Astrocyte (in vitro differentiated cells and primary cell): Measurements from ENCODE around the gene C17orf100. TPM values are rescaled to one million over a fixed set of nuclear protein-coding genes. Genes with fewer than 3 reads are reported as not detected.
A peak's percentile ranks its signal among the peaks of the same experiment; 100 is the strongest.

Experiments
- DNase-seq: peaks from one replicate; pipeline ENCODE4 v3.0.0-alpha.2; 2010; ENCODE audit warnings: low read depth
- FAIRE-seq: peaks from 2 replicates; lab custom pipeline; 2011; peaks lifted over from hg19 to GRCh38; lab: Jason Lieb, UNC
- H2AFZ ChIP-seq: 2 replicates; pipeline ENCODE4 v1.6.0; 2012; ENCODE audit warnings: low read depth, low read length, inconsistent platforms
- H3K27ac ChIP-seq: 2 replicates; pipeline ENCODE4 v1.5.1; 2011; ENCODE audit warnings: low read depth, low read length, inconsistent platforms
- H3K27me3 ChIP-seq: 2 replicates; pipeline ENCODE4 v1.6.0; 2011; ENCODE audit warnings: low read length, inconsistent platforms; ENCODE audit not compliant: insufficient read depth
- H3K36me3 ChIP-seq: 2 replicates; pipeline ENCODE4 v1.5.1; 2011; ENCODE audit warnings: low read length, inconsistent platforms; ENCODE audit not compliant: insufficient read depth
- H3K4me1 ChIP-seq: 2 replicates; pipeline ENCODE4 v1.5.1; 2011; ENCODE audit warnings: low read length, inconsistent platforms; ENCODE audit not compliant: insufficient read depth
- H3K4me2 ChIP-seq: 2 replicates; pipeline ENCODE4 v1.6.0; 2012; ENCODE audit warnings: low read length, inconsistent platforms
- H3K4me3 ChIP-seq: 2 replicates; pipeline ENCODE4 v1.5.1; 2011; ENCODE audit warnings: low read depth, mild to moderate bottlenecking, low read length, inconsistent platforms; ENCODE audit not compliant: insufficient read depth
- H3K79me2 ChIP-seq: 2 replicates; pipeline ENCODE4 v1.6.0; 2012; ENCODE audit warnings: mild to moderate bottlenecking, low read length, inconsistent platforms; ENCODE audit not compliant: insufficient read depth
- H3K9ac ChIP-seq: 2 replicates; pipeline ENCODE4 v1.6.0; 2012; ENCODE audit warnings: mild to moderate bottlenecking, low read length, inconsistent platforms
- H3K9me3 ChIP-seq: 2 replicates; pipeline ENCODE4 v1.5.1; 2012; ENCODE audit warnings: low read depth, mild to moderate bottlenecking, low read length, inconsistent platforms; ENCODE audit not compliant: insufficient read depth
- H4K20me1 ChIP-seq: 2 replicates; pipeline ENCODE4 v1.6.0; 2012; ENCODE audit warnings: low read length, inconsistent platforms; ENCODE audit not compliant: insufficient read depth
- H3K27ac Mint-ChIP-seq: one replicate; pipeline ENCODE4 v1.8.0; 2021; ENCODE audit warnings: mild to moderate bottlenecking, mixed read lengths; ENCODE audit not compliant: unreplicated experiment
- H3K27me3 Mint-ChIP-seq: one replicate; pipeline ENCODE4 v1.8.0; 2021; ENCODE audit warnings: low read depth, mixed read lengths; ENCODE audit not compliant: unreplicated experiment
- H3K36me3 Mint-ChIP-seq: one replicate; pipeline ENCODE4 v1.8.0; 2021; ENCODE audit warnings: low read depth, mixed read lengths; ENCODE audit not compliant: unreplicated experiment
- H3K4me1 Mint-ChIP-seq: one replicate; pipeline ENCODE4 v1.8.0; 2021; ENCODE audit warnings: low read depth, mixed read lengths; ENCODE audit not compliant: unreplicated experiment
- H3K4me3 Mint-ChIP-seq: one replicate; pipeline ENCODE4 v1.8.0; 2021; ENCODE audit warnings: mild to moderate bottlenecking, moderate library complexity, mixed read lengths; ENCODE audit not compliant: unreplicated experiment
- H3K9me3 Mint-ChIP-seq: one replicate; pipeline ENCODE4 v1.8.0; 2021; ENCODE audit warnings: mild to moderate bottlenecking, mixed read lengths; ENCODE audit not compliant: unreplicated experiment
- CTCF ChIP-seq: IDR thresholded peaks from 2 replicates; pipeline ENCODE4 v1.5.1; 2011; ENCODE audit warnings: low read depth, mild to moderate bottlenecking, inconsistent platforms, low read length, moderate library complexity; ENCODE audit not compliant: insufficient read depth
- EZH2 ChIP-seq: IDR thresholded peaks from 2 replicates; pipeline ENCODE4 v1.6.1; 2012; ENCODE audit warnings: mild to moderate bottlenecking, low read length, inconsistent platforms; ENCODE audit not compliant: insufficient read depth
- total RNA-seq: library from RNA; stranded (reverse); gene quantifications from 2 replicates; pipeline ENCODE4 v1.2.1, GENCODE V29; 2021

Gene C17orf100
- total RNA-seq, 1 donor from 2014 or later: 3.1 TPM

GRCh38 chr17:6677158-6677831 lies 25.7 kb downstream of the C17orf100 start:
- H3K27ac ChIP-seq: no peak overlapping the region
- peaks cover 2% of the 10 kb centered on the region for H3K36me3 Mint-ChIP-seq
- peaks cover 15% of the 10 kb centered on the region for H3K27me3 ChIP-seq
- H3K4me3 Mint-ChIP-seq: no peak overlapping the region
- no peaks in the 10 kb centered on the region for H3K36me3 ChIP-seq
- H3K9me3 Mint-ChIP-seq: peaks cover 3% of the 10 kb centered on the region
- H3K4me3 ChIP-seq: no peak overlapping the region
- no peak overlapping the region for H2AFZ ChIP-seq
- no peaks in the 10 kb centered on the region for H3K9me3 ChIP-seq
- no peaks in the 10 kb centered on the region for H3K4me1 ChIP-seq
- no peaks in the 10 kb centered on the region for H4K20me1 ChIP-seq
- no peaks in the 10 kb centered on the region for H3K79me2 ChIP-seq
- no peak for TF ChIP-seq EZH2
- no peak for TF ChIP-seq CTCF
- peaks cover 33% of the 10 kb centered on the region for H3K27me3 Mint-ChIP-seq
- H3K4me2 ChIP-seq: no peak overlapping the region
- peaks cover 23% of the 10 kb centered on the region for H3K4me1 Mint-ChIP-seq
- peak overlapping the region; percentile 53 for H3K27ac Mint-ChIP-seq
- FAIRE-seq: no peak
- peak; percentile 53 for DNase-seq
- no peak overlapping the region for H3K9ac ChIP-seq

DNA sequence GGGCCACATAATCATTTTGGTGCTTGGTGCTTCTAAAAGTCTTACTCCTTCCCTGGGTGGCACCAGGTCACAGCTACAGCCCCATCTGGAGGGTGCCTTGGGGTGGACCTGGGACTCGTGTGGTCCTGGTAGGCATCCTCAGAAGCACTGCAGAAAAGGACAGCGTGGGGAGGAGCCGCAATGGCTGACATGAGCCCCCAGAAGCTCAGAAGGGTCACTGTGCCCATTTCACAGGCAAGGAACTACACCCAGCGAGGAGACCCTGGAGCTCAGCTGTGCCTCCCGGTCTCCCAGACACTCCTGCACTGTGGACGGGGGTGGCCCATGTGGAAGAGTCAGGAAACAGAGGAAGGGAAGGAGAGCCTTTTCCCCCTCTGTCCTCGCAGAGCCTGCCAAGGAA lies 26.4 kb downstream of the C17orf100 start:
- FAIRE-seq (no peak), DNase-seq (no peak)
- no peaks in the 10 kb centered on the region for H3K4me1 ChIP-seq
- H3K9ac ChIP-seq: no peak overlapping the region
- H3K36me3 ChIP-seq: no peaks in the 10 kb centered on the region
- H3K4me3 ChIP-seq: no peak overlapping the region
- no peak overlapping the region for H2AFZ ChIP-seq
- Mint-ChIP-seq H3K27me3 (peaks cover 36% of the 10 kb centered on the region), H3K9me3 (peaks cover 3% of the 10 kb centered on the region), H3K36me3 (peaks cover 2% of the 10 kb centered on the region), H3K27ac (no peak overlapping the region), H3K4me1 (peaks cover 23% of the 10 kb centered on the region), H3K4me3 (no peak overlapping the region)
- no peak overlapping the region for H3K27ac ChIP-seq
- H4K20me1 ChIP-seq: no peaks in the 10 kb centered on the region
- H3K27me3 ChIP-seq: peaks cover 15% of the 10 kb centered on the region
- H3K79me2 ChIP-seq: no peaks in the 10 kb centered on the region
- no peaks in the 10 kb centered on the region for H3K9me3 ChIP-seq
- TF ChIP-seq CTCF (no peak), EZH2 (no peak)
- no peak overlapping the region for H3K4me2 ChIP-seq

- Histone ChIP-seq H4K20me1 (no peaks in the 10 kb centered on the region), H3K9ac (no peak overlapping the region), H3K4me2 (no peak overlapping the region), H3K4me1 (no peaks in the 10 kb centered on the region), H3K9me3 (no peaks in the 10 kb centered on the region), H3K79me2 (no peaks in the 10 kb centered on the region), H3K4me3 (no peak overlapping the region), H3K36me3 (no peaks in the 10 kb centered on the region), H3K27ac (no peak overlapping the region), H3K27me3 (peaks cover 15% of the 10 kb centered on the region), H2AFZ (no peak overlapping the region)
- FAIRE-seq (no peak), DNase-seq (no peak)
- H3K9me3 Mint-ChIP-seq: peaks cover 3% of the 10 kb centered on the region
- no peak overlapping the region for H3K4me3 Mint-ChIP-seq
- H3K27ac Mint-ChIP-seq: no peak overlapping the region
- H3K4me1 Mint-ChIP-seq: peaks cover 23% of the 10 kb centered on the region
- TF ChIP-seq EZH2 (no peak), CTCF (no peak)
- no peaks in the 10 kb centered on the region for H3K36me3 Mint-ChIP-seq
- peaks cover 35% of the 10 kb centered on the region for H3K27me3 Mint-ChIP-seq
Measured at GRCh38 chr17:6679241-6679640, 27.7 kb downstream of the C17orf100 start.
